HUES6 (cell line): ENCODE data around the gene CASZ1.

Source experiments
- H3K27ac ChIP-seq: 2 replicates; pipeline ENCODE4 v1.7.0; 2013; ENCODE audit warnings: low read depth, mild to moderate bottlenecking, low read length, inconsistent platforms
- H3K27me3 ChIP-seq: 2 replicates; pipeline ENCODE4 v1.6.1; 2013; ENCODE audit warnings: low read length; ENCODE audit not compliant: control insufficient read depth, insufficient read depth
- H3K36me3 ChIP-seq: 2 replicates; pipeline ENCODE4 v1.6.1; 2013; ENCODE audit warnings: low read length; ENCODE audit not compliant: control insufficient read depth, insufficient read depth
- H3K4me1 ChIP-seq: 2 replicates; pipeline ENCODE4 v1.6.1; 2013; ENCODE audit warnings: low read length; ENCODE audit not compliant: control insufficient read depth, insufficient read depth
- H3K4me3 ChIP-seq: 2 replicates; pipeline ENCODE4 v1.5.1; 2013; ENCODE audit warnings: low read depth, low read length
- H3K9ac ChIP-seq: one replicate; pipeline ENCODE4 v1.6.1; 2013; ENCODE audit warnings: mild to moderate bottlenecking, low read length
- H3K9me3 ChIP-seq: 2 replicates; pipeline ENCODE4 v1.6.1; 2013; ENCODE audit warnings: low read depth, low read length; ENCODE audit not compliant: control insufficient read depth, insufficient read depth

The CASZ1 gene

GRCh38 chr1:10721381-10722321 is 74.8 kb downstream of the CASZ1 start:
- no peaks in the 10 kb centered on the region for H3K9me3 ChIP-seq
- H3K27ac ChIP-seq: no peak overlapping the region
- H3K9ac ChIP-seq: no peak overlapping the region
- H3K4me1 ChIP-seq: peaks cover 16% of the 10 kb centered on the region
- no peak overlapping the region for H3K4me3 ChIP-seq
- no peaks in the 10 kb centered on the region for H3K36me3 ChIP-seq
- peaks cover 3% of the 10 kb centered on the region; the same call in 1 of the 2 replicates for H3K27me3 ChIP-seq

GRCh38 chr1:10720635-10721034 is 75.8 kb downstream of the CASZ1 start:
- Histone ChIP-seq H3K9me3 (no peaks in the 10 kb centered on the region), H3K36me3 (no peaks in the 10 kb centered on the region), H3K27me3 (peaks cover 3% of the 10 kb centered on the region; the same call in 1 of the 2 replicates), H3K27ac (no peak overlapping the region), H3K9ac (no peak overlapping the region), H3K4me1 (peaks cover 21% of the 10 kb centered on the region), H3K4me3 (no peak overlapping the region)

GRCh38 chr1:10718083-10718415 is 78.4 kb downstream of the CASZ1 start:
- Histone ChIP-seq H3K27me3 (no peaks in the 10 kb centered on the region), H3K36me3 (no peaks in the 10 kb centered on the region), H3K27ac (no peak overlapping the region), H3K4me1 (peaks cover 32% of the 10 kb centered on the region), H3K9me3 (no peaks in the 10 kb centered on the region), H3K4me3 (no peak overlapping the region), H3K9ac (no peak overlapping the region)

GRCh38 chr1:10717296-10718082 is 79.0 kb downstream of the CASZ1 start:
- Histone ChIP-seq H3K4me3 (no peak overlapping the region), H3K27me3 (no peaks in the 10 kb centered on the region), H3K9me3 (no peaks in the 10 kb centered on the region), H3K4me1 (peaks cover 37% of the 10 kb centered on the region), H3K27ac (no peak overlapping the region), H3K36me3 (no peaks in the 10 kb centered on the region), H3K9ac (no peak overlapping the region)

GRCh38 chr1:10716840-10717239 is 79.6 kb downstream of the CASZ1 start:
- Histone ChIP-seq H3K4me1 (peaks cover 37% of the 10 kb centered on the region), H3K27me3 (no peaks in the 10 kb centered on the region), H3K27ac (no peak overlapping the region), H3K9me3 (no peaks in the 10 kb centered on the region), H3K36me3 (no peaks in the 10 kb centered on the region), H3K9ac (no peak overlapping the region), H3K4me3 (no peak overlapping the region)

GRCh38 chr1:10714337-10715114 is 81.9 kb downstream of the CASZ1 start:
- Histone ChIP-seq H3K4me1 (peaks cover 34% of the 10 kb centered on the region), H3K27ac (no peak overlapping the region), H3K9me3 (no peaks in the 10 kb centered on the region), H3K36me3 (no peaks in the 10 kb centered on the region), H3K4me3 (no peak overlapping the region), H3K27me3 (no peaks in the 10 kb centered on the region; the same call in 1 of the 2 replicates), H3K9ac (no peak overlapping the region)

GRCh38 chr1:10713614-10714013 is 82.8 kb downstream of the CASZ1 start:
- no peaks in the 10 kb centered on the region for H3K36me3 ChIP-seq
- no peaks in the 10 kb centered on the region; the same call in 1 of the 2 replicates for H3K27me3 ChIP-seq
- no peak overlapping the region for H3K9ac ChIP-seq
- H3K4me3 ChIP-seq: no peak overlapping the region
- H3K9me3 ChIP-seq: no peaks in the 10 kb centered on the region
- H3K4me1 ChIP-seq: peaks cover 40% of the 10 kb centered on the region
- H3K27ac ChIP-seq: no peak overlapping the region

GRCh38 chr1:10712568-10713362 is 83.7 kb downstream of the CASZ1 start:
- H3K4me1 ChIP-seq: peaks cover 40% of the 10 kb centered on the region
- no peak overlapping the region for H3K4me3 ChIP-seq
- H3K36me3 ChIP-seq: no peaks in the 10 kb centered on the region
- no peaks in the 10 kb centered on the region; the same call in 1 of the 2 replicates for H3K27me3 ChIP-seq
- no peak overlapping the region for H3K27ac ChIP-seq
- H3K9me3 ChIP-seq: no peaks in the 10 kb centered on the region
- H3K9ac ChIP-seq: no peak overlapping the region

- no peaks in the 10 kb centered on the region for H3K9me3 ChIP-seq
These were observed 86.0 kb downstream of the CASZ1 start for GRCh38 chr1:10710489-10710888.

GRCh38 chr1:10709646-10710045 is 86.8 kb downstream of the CASZ1 start:
- Histone ChIP-seq H3K36me3 (no peaks in the 10 kb centered on the region), H3K27me3 (peaks cover 10% of the 10 kb centered on the region), H3K9ac (no peak overlapping the region), H3K4me3 (no peak overlapping the region), H3K4me1 (peaks cover 38% of the 10 kb centered on the region), H3K9me3 (no peaks in the 10 kb centered on the region), H3K27ac (no peak overlapping the region)

More at GRCh38 chr1:10710489-10710888, 86.0 kb downstream of the CASZ1 start:
- H3K9ac ChIP-seq: no peak overlapping the region
- H3K27ac ChIP-seq: no peak overlapping the region
- H3K36me3 ChIP-seq: no peaks in the 10 kb centered on the region
- H3K4me1 ChIP-seq: peaks cover 35% of the 10 kb centered on the region
- no peak overlapping the region for H3K4me3 ChIP-seq
- H3K27me3 ChIP-seq: peaks cover 2% of the 10 kb centered on the region; the same call in 1 of the 2 replicates
